Prostate gland (tissue), 2 donors: ENCODE results near the gene OR10H1. TPM values are rescaled to one million over a fixed set of nuclear protein-coding genes. Genes with fewer than 3 reads are reported as not detected.
"Not testable (repeated sequence)": the region's sequence is repeated elsewhere in the genome, so short reads cannot be mapped to it uniquely, and the experiment has no call there.

ENCODE experiments used
- DNase-seq: peaks from one replicate; pipeline ENCODE4 v3.0.0-alpha.2; 2019; ENCODE audit warnings: low spot score
- H3K27ac ChIP-seq, 2 donors: fragments of 200-600 bp; sonication (generic); 2 replicates each; pipeline ENCODE4 v1.5.1; 2017 to 2019
- H3K27me3 ChIP-seq: fragments of 200-600 bp; sonication (generic); replicated peaks from 2 replicates; pipeline ENCODE4 v1.5.1; 2019; ENCODE audit not compliant: insufficient read depth
- H3K36me3 ChIP-seq, 2 donors: fragments of 200-600 bp; sonication (generic); 1 replicate in 1 of 2; 2 replicates in 1 of 2; pipeline versions ENCODE4 v1.5.1 to v1.8.1; 2017 to 2019
- H3K4me1 ChIP-seq: fragments of 200-600 bp; sonication (generic); replicated peaks from 2 replicates; pipeline ENCODE4 v1.5.1; 2019
- H3K4me3 ChIP-seq, 2 donors: fragments of 200-600 bp; sonication (generic); 2 replicates each; pipeline ENCODE4 v1.5.1; 2017 to 2019
- H3K9me3 ChIP-seq: fragments of 200-600 bp; sonication (generic); 2 replicates; pipeline ENCODE4 v1.5.1; 2017
- CTCF ChIP-seq, 4 experiments: fragments of 200-600 bp in 2 of 4; fragments of 450-650 bp in 2 of 4; sonication (generic) in 2 of 4; IDR thresholded peaks; 1 replicate in 3 of 4; 2 replicates in 1 of 4; pipeline ENCODE4 v1.5.1; 2016 to 2019; ENCODE audit warnings: antibody characterized with exemption in 4 of 4, mild to moderate bottlenecking in 2 of 4, moderate library complexity in 2 of 4
- POLR2A ChIP-seq: fragments of 450-650 bp; IDR thresholded peaks from one replicate; pipeline ENCODE4 v1.6.1; 2016; ENCODE audit warnings: antibody characterized with exemption, mild to moderate bottlenecking
- POLR2AphosphoS5 ChIP-seq: sonication (generic); formaldehyde crosslinking; IDR thresholded peaks from one replicate; pipeline ENCODE4 v1.6.1; 2017; ENCODE audit warnings: antibody characterized with exemption
- WGBS: methylation state at CpG from one replicate; pipeline ENCODE4 v1.1.5; 2018; 5-methylcytosine and 5-hydroxymethylcytosine counted together
- intact Hi-C: fragments of 100-400 bp; cut with DNase I; formaldehyde crosslinking; loops from one replicate; pipeline ENCODE4 v1.14.2; 2022
- total RNA-seq, 2 donors: library from RNA; depleted of rRNA; stranded (reverse); fragments of >200 nt; gene quantifications; one replicate each; pipeline ENCODE4 v1.1.0, GENCODE V29; 2016

Gene OR10H1
- total RNA-seq, 2 donors from 2014 or later, result 0.64 to 0.97 TPM

- 82% methylated on average over 6 of the region's 6 CpGs for WGBS
- no peaks in the 10 kb centered on the region for H3K4me1 ChIP-seq
- intact Hi-C loops, result no loop called here
- DNase-seq, result no peak
- H3K4me3 ChIP-seq, result no peak overlapping the region
- H3K9me3 ChIP-seq, result no peaks in the 10 kb centered on the region
- no peak overlapping the region for H3K27ac ChIP-seq
- no peaks in the 10 kb centered on the region for H3K27me3 ChIP-seq
- no peaks in the 10 kb centered on the region for H3K36me3 ChIP-seq
- no peak for TF ChIP-seq POLR2A
- TF ChIP-seq POLR2AphosphoS5, result no peak
- no peak for TF ChIP-seq CTCF (IDR thresholded peaks at IDR 0.05)
Observed at GRCh38 chr19:15859187-15859586, 43.7 kb upstream of the OR10H1 start.

- 88% methylated on average over 3 of the region's 3 CpGs for whole genome bisulfite sequencing
- H3K9me3 ChIP-seq, result no peaks in the 10 kb centered on the region
- no peak overlapping the region for H3K27ac ChIP-seq
- no peak for DNase-seq
- H3K4me1 ChIP-seq, result no peaks in the 10 kb centered on the region
- TF ChIP-seq CTCF (IDR thresholded peaks at IDR 0.05) (no peak), POLR2AphosphoS5 (no peak), POLR2A (no peak)
- H3K36me3 ChIP-seq, result no peaks in the 10 kb centered on the region
- H3K4me3 ChIP-seq, result no peak overlapping the region
- intact Hi-C loops, result no loop called here
- no peaks in the 10 kb centered on the region for H3K27me3 ChIP-seq
Observed at GRCh38 chr19:15850385-15850784, 34.9 kb upstream of the OR10H1 start.

- DNase-seq, result no peak
- peaks cover 5% of the 10 kb centered on the region for H3K4me1 ChIP-seq
- H3K9me3 ChIP-seq, result no peaks in the 10 kb centered on the region
- H3K4me3 ChIP-seq, result no peak overlapping the region
- H3K36me3 ChIP-seq, result no peaks in the 10 kb centered on the region
- TF ChIP-seq POLR2AphosphoS5 (no peak), POLR2A (no peak), CTCF (IDR thresholded peaks at IDR 0.05) (no peak)
- intact Hi-C loops, result no loop called here
- no peaks in the 10 kb centered on the region for H3K27me3 ChIP-seq
- H3K27ac ChIP-seq, result no peak overlapping the region
- WGBS, result 89% methylated on average over 6 of the region's 6 CpGs
Observed at GRCh38 chr19:15846923-15847322, 31.5 kb upstream of the OR10H1 start.

- H3K9me3 ChIP-seq, H3K4me1 ChIP-seq, DNase-seq, intact Hi-C loops, H3K27me3 ChIP-seq, H3K36me3 ChIP-seq, H3K4me3 ChIP-seq: not testable (repeated sequence)
- 73% methylated on average over 8 of the region's 8 CpGs for WGBS
- H3K27ac ChIP-seq, result peak overlapping the region; percentile 45 to 54
Observed at GRCh38 chr19:15843894-15844222, 28.4 kb upstream of the OR10H1 start.

GRCh38 chr19:15843203-15843893 lies 27.9 kb upstream of the OR10H1 start:
- TF ChIP-seq POLR2A (no peak), POLR2AphosphoS5 (peak; percentile 22)
- peak overlapping the region; percentile 45 to 54 for H3K27ac ChIP-seq
- 26% methylated on average over 5 of the region's 5 CpGs for WGBS
- no peak overlapping the region for H3K4me3 ChIP-seq
- H3K4me1 ChIP-seq, result peaks cover 8% of the 10 kb centered on the region
- H3K27me3 ChIP-seq, result no peaks in the 10 kb centered on the region
- no peak for DNase-seq
- no peaks in the 10 kb centered on the region for H3K9me3 ChIP-seq
- intact Hi-C loops, result no loop called here
- H3K36me3 ChIP-seq, result no peaks in the 10 kb centered on the region

GRCh38 chr19:15841875-15842569 lies 26.6 kb upstream of the OR10H1 start:
- no peak for DNase-seq
- TF ChIP-seq CTCF (IDR thresholded peaks at IDR 0.05) (no peak), POLR2A (no peak), POLR2AphosphoS5 (no peak)
- WGBS, result 64% methylated on average over 11 of the region's 11 CpGs
- H3K9me3 ChIP-seq, result no peaks in the 10 kb centered on the region
- H3K27ac ChIP-seq, result no peak overlapping the region
- H3K27me3 ChIP-seq, result no peaks in the 10 kb centered on the region
- intact Hi-C loops, result no loop called here
- H3K4me3 ChIP-seq, result no peak overlapping the region
- H3K36me3 ChIP-seq, result no peaks in the 10 kb centered on the region
- peaks cover 12% of the 10 kb centered on the region for H3K4me1 ChIP-seq
